Cerebellar nuclear complex (tissue), 1 donor: ENCODE data around the gene ZNF516.

Experiments
- DNase-seq, 2 experiments: peaks; one replicate each; lab custom pipeline; 2025; lab: John Stamatoyannopoulos, UW

ZNF516 gene

GRCh38 chr18:76421685-76422078 is 73.4 kb downstream of the ZNF516 start:
- no peak for DNase-seq

DNA sequence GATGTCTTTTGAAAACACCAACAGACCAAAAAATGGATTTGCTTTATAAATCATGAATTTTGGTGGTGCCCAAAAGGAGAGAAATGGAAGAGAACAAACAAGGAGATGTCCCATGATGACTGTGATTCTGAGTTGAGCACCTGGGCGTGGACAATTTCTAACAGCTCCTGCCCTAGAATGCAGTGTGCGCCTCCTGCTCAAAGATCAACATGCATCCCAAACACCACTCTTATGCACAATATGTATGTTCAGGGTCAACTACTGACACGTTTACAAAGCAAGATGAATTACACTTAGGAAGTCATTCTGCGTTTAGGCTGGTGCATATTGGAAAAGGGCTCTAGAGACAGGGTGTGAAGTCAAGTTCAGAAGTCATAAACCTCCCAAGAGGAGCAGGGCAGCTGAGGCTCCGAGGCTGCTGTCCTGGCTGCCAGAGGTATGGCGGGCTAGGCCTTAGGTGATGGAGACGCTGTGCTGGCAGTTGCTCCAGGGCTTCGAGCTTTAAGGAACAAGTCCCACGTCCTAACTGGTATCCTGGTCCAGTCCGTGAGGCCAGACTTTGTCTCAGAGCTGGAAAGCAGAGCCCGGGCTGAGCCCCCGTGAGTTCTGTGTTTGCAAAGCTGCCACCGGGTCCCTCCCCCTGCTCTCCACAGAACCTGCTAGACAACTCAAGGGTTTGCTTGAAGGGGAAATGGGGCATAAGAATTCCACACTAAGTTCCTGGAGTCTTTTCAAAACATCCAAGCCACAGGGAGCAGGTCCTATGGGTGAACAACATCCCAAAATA is 74.0 kb downstream of the ZNF516 start:
- DNase-seq: no peak

DNA sequence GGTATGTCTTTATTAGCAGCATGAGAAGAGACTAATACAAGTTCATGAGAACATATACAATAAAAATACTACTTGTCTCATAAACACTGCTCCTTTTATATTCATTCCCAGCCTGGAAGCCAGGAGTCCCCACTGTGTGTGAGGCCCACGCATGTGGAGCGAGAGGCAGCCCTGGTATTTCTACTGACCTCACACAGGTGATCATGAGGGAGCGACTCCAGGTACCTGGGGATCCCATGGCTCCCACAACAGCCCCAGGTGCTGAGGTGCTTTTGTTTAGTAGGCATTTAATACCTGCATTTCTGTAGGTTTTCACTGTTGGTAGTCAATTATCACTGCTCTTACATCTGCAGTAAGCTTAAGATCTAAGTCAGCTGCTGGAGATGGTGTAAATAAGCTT is 75.2 kb downstream of the ZNF516 start:
- DNase-seq: no peak

DNA sequence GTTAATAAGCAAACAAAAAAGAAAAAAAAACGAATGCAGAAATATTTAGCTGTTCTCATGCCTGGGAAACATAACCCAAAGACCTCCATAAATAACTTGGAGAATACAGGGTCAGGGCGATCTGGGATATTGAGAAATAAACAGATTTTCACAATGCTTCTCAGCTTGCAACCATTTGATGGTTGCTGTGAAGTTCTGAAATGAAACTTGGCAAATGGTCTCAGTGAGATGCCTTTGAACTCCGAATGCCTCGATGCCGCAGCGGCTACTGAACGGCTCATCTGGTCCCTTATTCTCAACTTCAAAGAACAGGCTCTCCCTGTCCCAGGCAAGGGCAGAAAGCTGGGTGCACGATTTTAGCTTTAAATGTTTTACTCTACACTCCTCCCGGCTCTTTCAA is 78.1 kb downstream of the ZNF516 start:
- no peak for DNase-seq

DNA sequence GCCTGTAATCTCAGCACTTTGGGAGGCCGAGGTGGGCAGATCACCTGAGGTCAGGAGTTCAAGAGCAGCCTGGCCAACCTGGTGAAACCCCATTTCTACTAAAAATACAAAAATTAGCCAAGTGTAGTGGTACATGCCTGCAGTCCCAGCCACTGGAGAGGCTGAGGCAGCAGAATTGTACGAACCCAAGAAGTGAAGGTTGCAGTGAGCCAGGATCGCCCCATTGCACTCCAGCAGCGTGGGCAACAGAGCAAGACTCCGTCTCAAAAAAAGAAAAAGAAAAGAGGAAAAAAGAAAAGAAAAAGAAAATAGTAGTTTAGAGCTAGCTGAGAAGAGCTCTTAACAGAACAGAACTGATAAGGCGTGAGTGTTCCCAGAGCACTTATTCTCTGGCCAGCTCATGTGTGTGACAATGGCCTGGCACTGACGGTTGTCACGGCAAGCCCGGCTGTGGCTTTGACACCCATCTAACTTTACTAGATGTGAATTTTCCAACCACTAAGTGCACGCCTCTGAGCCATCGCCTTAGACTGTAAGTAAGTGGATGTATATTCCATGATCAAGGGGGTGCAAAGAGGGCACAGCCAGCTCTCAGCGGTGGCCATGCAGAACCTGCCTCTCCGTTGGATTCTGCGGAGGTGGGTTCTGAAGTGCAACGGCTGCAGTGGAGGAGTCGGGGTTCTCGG is 80.0 kb downstream of the ZNF516 start:
- DNase-seq: no peak

DNA sequence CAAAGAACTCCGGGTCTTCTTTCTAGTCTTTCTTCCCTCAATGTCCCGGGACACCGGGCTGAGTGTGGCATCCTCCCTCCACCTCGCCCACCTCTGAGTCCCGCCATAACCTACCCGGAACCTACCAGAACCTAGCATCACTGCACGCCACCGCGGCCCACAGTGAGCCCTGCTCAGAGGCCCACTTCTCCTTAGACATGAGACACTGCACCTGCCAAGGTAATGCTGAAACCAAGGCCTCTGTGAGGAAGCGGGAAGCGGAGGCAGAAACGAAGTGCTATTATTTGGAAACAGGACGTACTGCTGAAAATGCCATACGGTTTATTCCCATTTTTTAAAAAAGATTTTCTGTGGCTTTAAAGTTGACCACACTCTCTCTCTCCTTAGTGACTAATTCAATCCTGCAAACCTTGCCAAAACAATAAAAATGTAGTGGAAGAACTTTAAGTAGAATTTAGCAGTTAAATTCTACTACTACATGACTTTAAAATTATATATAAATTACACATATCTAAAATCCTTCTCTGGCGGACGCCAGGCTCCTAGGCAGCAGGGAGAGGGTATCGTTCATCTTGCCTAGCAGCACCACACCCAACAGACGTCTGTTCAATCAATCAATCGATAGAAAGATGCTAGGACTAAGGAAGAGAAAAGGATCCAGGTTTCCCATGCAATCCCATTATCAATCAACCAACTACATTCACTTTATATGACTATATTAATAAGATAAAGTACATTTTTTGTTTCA is 82.0 kb downstream of the ZNF516 start:
- DNase-seq: no peak

GRCh38 chr18:76412010-76412817 is 82.8 kb downstream of the ZNF516 start:
- no peak for DNase-seq

GRCh38 chr18:76410660-76411417 is 84.2 kb downstream of the ZNF516 start:
- DNase-seq: no peak

DNA sequence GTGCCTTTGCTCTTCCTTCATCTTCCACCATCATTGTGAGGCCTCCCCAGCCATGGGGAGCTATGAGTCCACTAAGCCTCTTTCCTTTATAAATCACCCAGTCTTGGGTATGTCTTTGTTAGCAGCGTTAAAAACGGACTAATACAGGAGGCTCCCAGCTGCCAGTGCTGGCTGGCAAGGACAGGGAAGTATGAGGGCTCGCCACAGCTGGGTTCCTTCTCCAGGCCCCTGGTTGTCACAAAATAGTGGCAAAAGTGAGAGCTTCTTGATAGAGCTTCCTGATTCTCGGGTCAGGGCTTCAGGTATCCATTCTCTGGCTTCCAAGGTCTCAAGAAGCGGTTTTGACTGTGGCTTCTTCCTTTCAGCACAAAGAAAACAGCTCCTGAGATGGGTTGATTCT is 85.0 kb downstream of the ZNF516 start:
- no peak for DNase-seq

- no peak for DNase-seq
Observed at GRCh38 chr18:76408480-76409067, 86.5 kb downstream of the ZNF516 start.

DNA sequence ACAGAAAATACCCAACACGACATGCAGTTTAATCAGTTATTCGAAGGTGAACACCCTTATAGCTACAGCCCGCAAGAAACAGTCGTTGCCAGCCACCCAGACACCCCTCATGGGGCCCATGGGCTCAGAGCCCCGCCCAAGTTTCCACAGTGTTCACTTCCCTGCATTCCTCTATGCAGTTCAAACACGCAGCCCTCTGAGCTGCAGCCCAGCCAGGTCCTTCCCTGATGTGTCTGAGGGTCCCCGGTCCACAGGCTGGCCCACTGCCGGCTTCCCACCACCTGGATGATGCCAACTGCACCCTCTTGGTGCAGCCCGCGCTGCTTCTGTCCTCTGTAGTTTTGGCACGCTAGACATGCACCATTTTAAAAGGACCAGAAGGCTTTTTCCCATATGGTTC is 87.4 kb downstream of the ZNF516 start:
- DNase-seq: no peak

DNA sequence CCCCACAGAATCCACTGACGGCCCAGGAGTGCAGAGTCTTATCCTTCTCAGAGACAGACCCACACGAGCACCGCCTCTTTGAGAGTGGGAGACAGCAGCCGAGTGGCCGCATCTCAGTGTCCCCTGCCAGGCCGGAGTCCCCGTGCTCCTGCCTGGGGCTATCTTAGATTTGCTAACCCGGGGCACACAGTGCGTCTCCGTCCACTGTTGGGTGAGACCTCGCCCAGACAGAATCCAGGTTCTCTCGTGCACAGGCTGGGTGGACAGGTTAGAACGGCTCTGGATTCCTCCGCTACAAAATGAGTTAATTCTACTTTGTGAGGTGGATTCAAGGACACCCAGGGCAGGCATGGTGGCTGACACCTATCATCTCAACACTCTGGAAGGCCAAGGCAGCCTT is 88.3 kb downstream of the ZNF516 start:
- DNase-seq: no peak

GRCh38 chr18:76405681-76406356 is 89.2 kb downstream of the ZNF516 start:
- DNase-seq: no peak

GRCh38 chr18:76405280-76405679 is 89.8 kb downstream of the ZNF516 start:
- no peak for DNase-seq

GRCh38 chr18:76404345-76404831 is 90.7 kb downstream of the ZNF516 start:
- no peak for DNase-seq

- DNase-seq: no peak
Observed at GRCh38 chr18:76402026-76402990, 92.7 kb downstream of the ZNF516 start.

GRCh38 chr18:76401498-76401897 is 93.5 kb downstream of the ZNF516 start:
- no peak for DNase-seq

GRCh38 chr18:76399613-76400391 is 95.2 kb downstream of the ZNF516 start:
- no peak for DNase-seq
